8988T (cell line): Measurements from ENCODE around the gene ARID1A.
"Not testable (repeated sequence)": the region's sequence is repeated elsewhere in the genome, so short reads cannot be mapped to it uniquely, and the experiment has no call there.

Source experiments
- DNase-seq: peaks from one replicate; pipeline ENCODE4 v3.0.0; 2011

The ARID1A gene

GRCh38 chr1:26789612-26789865 lies 93.7 kb downstream of the ARID1A start:
- DNase-seq, result no peak

DNA sequence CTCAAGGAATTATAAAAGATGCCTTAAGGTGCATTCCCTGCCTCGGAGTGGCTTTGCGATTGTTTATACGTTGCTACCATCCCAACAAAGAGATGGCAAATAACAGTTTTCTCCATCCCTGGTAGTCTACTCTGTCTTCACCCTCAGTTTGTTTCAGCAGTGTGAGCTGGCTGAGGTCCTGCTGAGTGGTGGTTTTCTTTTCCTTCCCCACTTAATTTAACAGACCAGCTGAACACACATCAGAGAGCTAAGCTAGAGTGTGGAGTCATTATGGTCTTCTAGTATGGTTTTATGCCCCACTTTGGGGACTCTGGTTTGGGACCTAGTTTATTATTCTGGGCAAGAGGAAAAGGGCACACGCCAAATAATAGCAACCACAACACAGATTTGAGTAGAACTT lies 94.1 kb downstream of the ARID1A start:
- no peak for DNase-seq

DNA sequence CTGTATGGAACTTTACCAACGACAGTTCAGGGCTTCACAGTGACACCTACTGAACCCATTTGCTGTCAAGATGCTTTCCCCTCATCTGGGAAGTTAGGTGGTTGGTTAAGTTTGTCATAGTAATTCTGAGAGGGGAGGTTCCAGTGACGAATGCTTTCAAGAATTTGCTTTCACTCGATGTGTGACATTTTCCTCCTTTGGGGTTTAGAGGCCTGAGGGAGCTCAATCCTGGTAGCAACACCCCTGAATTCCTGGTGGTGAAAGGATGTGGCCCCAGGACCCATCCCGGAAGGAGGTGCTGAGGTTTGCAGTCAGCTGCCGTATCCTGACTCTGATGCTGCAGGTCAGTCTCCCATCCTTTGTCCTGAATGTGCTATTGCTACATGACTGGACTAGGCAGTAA lies 94.7 kb downstream of the ARID1A start:
- no peak for DNase-seq

DNA sequence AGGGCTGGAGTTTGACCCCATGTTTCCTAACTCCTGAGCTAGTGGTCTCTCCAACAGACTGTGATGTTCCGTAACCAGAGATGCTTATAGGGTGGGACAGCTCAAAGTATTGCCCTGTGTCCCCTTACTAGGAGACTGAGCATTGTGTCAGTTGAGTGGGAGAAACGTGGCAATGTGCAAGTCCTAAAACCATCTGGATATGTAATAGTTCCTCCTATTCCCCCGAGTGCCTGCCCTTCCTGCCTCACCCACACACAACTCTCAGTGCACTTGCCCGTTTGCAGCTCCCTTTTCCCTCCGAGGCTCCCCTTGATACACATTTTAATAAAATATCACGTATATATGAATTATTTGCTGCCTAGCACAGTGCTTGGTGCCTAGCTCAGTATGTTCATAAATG lies 95.3 kb downstream of the ARID1A start:
- DNase-seq, result no peak

DNA sequence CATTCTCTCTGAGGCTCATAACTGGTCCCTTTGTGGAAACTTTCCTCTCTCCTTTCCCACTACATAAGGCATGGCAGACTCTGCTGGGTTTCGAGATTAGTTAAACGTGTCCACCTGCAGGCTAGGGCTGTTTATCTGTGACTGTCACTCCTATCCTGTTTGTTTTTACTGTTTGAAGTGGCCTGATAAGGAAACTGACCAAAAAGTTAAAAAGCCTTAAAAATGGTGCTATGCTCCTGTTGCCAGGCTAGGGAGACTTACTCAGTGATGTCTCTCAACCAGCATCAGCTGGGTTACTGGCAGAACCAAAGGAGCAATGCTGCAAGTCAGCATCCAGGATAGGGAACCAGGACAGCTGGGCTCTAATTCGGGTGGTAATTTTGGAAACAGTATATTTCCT lies 95.8 kb downstream of the ARID1A start:
- no peak for DNase-seq

DNA sequence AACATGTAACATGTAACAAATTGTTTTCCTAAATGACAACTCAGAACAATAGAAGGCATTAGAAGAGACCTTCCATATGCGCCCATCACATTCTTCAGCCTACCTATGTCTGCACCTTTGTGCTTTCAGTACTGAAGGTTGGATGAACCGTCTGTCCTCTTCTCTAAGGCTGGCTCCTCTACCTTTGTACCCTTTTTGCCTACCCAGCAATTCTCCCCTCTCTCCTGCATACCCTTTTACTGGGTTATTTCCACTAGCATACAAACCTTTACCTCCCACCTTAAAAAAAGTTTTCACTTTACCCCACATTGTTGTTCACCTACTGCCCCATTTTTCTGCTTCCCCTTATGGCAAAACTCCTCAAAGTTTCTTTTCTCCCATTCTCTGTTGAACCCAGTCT lies 97.1 kb downstream of the ARID1A start:
- no peak for DNase-seq

GRCh38 chr1:26794391-26794790 lies 98.6 kb downstream of the ARID1A start:
- DNase-seq, result no peak

GRCh38 chr1:26797627-26798026 lies 101.8 kb downstream of the ARID1A start:
- no peak for DNase-seq

DNA sequence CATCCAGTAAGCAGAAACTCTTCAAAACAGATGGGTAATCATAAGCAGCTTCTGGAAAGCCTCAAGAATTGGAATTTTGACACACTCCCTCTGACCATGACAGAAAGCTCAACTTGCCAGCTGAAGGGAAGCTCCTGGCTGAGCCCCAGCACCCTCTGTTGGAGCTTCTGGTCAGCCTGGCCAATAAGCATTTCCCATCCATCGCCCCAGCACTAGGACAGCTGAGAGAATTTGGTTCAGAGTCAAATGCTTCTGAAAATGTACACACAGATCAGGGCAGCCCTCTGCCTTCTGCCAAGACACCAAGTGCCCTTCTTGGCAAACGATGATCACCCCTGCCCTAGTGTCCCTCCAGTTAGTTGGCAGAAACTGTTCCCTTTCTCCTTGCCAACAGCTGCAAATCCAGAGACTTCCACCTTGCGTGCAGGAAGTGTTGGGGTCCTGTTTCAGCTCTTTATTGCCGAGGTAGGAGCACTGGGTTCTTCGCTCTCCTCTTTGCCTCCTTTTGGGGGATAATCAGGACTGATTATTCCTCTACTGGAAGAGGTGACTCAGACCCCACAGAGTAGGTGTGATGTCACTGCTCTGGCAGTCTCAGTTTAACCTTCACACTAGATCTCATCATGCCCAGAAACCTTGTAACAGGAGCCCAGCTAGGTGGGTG lies 103.8 kb downstream of the ARID1A start:
- no peak for DNase-seq

- not testable (repeated sequence) for DNase-seq
Measured at GRCh38 chr1:26803932-26804331, 108.1 kb downstream of the ARID1A start.

DNA sequence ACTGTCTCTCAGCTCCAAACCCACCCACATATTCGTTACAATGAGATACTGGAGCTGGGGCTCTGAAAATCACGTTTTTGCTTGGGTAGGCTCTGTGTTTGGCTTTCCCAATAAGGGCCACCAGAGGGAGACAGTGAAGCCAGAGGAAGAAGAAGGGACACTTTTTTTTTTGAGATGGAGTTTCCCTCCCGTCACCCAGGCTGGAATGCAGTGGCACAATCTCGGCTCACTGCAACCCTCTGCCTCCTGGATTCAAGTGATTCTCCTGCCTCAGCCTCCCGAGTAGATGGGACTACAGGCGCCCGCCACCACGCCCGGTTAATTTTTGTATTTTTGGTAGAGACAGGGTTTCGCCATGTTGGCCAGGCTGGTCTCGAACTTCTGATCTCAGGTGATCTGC lies 114.3 kb downstream of the ARID1A start:
- DNase-seq, result not testable (repeated sequence)

DNA sequence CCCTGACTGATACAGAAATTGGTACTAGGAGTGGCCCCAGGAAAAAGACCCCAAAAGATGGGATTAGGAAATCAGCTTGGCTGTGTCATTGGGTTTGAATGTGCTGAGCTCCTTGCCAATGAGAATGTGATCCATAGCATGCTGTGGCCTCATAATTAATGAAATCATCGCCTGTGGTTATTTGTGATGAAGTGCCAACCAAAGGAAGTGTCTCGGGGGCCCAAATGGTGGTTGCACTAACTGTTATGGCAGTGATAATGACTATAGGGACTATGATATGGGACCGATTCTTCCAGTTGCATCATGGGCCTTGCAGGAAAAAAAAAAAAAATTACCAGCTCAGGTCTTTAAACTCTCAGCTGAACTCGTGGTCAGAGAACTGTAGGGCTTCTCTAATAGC lies 115.2 kb downstream of the ARID1A start:
- DNase-seq, result no peak

GRCh38 chr1:26811708-26812107 lies 115.9 kb downstream of the ARID1A start:
- DNase-seq, result no peak

DNA sequence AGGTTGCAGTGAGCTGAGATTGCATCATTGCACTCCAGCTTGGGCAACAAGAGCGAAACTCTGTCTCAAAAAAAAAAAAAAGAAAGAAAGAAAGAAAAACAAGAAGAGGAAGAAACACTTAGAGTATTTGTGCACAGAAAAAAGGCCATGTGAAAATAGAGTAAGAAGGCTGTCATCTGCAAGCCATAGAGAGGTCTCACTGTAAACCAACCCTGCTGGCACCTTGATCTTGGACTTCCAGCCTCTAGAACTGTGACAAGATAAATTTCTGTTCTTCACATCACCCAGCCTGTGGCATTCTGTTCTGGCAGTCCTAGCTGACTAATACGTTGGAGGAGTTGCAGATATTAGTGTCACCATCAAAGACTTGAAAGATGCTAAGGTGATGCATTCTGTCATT lies 118.6 kb downstream of the ARID1A start:
- no peak for DNase-seq

GRCh38 chr1:26814893-26815292 lies 119.1 kb downstream of the ARID1A start:
- DNase-seq, result no peak

DNA sequence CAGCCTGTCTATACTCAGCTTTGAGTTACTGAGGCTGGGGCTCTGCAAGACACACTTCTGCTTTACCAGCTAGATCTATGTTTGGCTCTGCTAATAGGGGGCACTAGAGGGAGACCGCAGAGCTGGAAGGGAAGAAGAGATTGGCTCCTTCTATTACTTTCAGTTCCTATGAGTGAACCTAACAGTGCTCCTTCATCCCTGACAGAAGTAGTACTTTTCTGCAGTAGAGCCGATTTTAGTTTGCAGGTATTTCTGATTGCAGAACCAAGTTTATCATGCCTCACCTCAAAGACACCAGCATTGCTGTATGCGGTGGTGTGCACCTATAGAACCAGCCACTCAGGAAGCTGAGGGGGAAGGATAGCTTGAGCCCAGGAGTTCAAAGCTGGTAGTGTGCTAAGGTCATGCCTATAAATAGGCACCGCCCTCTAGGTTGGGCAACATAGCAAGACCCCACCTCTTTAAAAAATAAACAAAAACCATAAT lies 125.0 kb downstream of the ARID1A start:
- no peak for DNase-seq

DNA sequence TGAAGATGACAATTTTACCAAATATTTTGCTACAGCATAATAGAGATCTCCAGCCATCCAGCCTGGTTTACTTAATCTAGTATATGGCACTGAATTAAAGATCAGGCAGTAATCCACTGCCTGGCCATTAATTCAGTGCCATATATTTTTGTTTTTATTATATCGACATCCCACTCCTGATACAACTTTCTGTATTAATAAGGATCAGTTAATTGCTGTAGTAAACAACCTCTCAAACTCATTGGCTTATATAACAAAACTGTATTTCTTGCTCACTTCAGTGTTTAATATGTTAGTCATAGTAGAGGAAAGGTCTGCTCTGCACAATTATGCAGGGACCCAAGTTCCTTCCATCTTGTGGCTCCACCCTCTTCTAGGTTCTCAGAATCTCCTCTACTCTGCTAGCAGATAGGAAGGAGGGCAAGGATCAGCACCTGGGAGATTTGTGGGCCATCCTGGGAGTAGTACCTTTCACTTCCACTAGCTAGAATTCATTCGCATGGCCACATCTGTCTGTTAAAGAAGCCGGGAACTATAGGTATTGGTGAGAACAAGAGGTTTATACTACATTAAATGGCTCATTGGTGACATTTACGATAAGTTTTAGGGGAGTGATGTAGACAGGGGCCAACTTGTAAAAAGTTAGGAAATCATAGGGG lies 127.1 kb downstream of the ARID1A start:
- no peak for DNase-seq

DNA sequence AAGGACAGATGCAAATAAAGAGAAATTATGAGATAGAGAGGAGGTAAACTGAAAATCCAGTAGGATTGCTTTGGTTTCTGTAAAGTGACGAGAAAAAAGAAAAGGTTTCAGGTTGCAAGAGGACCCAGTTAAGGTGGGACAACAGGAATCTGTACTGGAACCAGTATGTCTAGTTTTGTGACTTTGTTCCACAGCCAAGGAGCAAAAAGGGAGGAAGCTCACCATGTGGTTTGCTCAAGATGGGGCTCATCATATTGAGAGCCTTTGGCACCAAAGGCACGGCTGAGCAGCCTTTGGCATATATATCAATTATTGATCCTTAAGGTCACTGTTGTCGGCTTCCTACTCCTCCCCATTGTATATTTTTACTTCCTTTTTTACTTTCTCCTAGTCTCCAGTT lies 128.9 kb downstream of the ARID1A start:
- no peak for DNase-seq

DNA sequence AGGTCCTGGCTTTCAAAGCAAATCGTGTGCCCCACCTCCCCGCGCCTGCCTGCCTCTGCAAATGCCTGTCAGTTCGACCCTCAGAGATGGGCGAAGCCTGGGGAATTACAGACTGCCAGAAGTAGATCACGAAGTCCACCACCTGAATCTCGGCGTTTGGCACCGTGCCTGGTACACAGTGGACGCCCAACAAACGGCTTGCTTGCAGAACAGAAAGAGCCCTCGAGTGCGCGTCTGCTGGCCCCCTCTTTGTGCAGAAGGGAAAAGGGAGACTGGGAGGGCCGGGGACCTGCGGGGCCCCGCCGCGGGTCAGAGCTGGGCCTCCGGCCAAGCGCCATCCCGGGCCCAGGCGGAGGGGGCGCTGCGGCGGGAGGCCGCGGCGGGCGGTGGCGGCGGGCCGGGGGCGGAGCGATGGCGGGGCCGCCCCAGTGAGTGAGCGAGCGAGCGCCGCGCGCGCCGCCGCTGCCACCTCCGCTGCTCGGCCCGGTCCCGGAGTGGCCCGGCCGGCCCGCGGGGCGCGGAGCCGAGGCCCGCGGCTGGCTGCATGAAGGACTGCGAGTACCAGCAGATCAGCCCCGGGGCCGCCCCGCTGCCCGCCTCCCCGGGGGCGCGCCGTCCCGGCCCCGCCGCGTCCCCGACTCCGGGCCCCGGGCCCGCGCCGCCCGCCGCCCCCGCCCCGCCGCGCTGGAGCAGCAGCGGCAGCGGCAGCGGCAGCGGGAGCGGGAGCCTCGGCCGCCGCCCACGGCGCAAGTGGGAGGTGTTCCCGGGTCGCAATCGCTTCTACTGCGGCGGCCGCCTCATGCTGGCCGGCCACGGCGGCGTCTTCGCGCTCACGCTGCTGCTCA lies 130.7 kb downstream of the ARID1A start, which contains the start of gene ZDHHC18:
Gene ZDHHC18 (plus strand): TSS at position 428 of the 845 bp plus-strand sequence. CDS start 117 bp downstream, at position 545.
- peak; percentile 62 for DNase-seq

DNA sequence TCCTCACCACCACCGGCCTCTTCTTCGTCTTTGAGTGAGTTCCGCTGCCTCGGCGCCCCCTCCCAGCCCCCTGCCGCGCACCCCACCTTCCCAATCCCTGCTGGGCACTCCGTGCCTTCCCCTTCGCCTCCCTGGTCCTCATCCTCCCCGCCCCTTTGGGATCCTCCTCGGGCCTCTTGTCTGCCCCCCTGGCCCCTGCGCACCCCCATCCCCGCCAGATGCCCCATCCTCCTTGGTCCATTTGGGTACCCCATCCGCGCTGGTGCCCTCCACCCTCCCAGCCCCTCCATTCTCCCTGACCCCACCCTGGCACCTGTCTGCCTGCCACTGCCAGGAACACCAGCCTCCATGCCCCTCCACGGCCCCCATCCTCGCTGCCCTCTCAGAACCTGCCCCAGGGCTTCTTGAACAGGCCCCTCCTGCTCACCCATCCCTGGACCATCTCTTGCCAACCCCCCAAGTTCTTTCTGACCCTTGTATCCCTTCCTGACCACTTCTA lies 131.3 kb downstream of the ARID1A start:
- no peak for DNase-seq

- DNase-seq, result no peak
Measured at GRCh38 chr1:26827663-26828062, 131.8 kb downstream of the ARID1A start.

GRCh38 chr1:26828411-26828991 lies 132.7 kb downstream of the ARID1A start:
- DNase-seq, result no peak

DNA sequence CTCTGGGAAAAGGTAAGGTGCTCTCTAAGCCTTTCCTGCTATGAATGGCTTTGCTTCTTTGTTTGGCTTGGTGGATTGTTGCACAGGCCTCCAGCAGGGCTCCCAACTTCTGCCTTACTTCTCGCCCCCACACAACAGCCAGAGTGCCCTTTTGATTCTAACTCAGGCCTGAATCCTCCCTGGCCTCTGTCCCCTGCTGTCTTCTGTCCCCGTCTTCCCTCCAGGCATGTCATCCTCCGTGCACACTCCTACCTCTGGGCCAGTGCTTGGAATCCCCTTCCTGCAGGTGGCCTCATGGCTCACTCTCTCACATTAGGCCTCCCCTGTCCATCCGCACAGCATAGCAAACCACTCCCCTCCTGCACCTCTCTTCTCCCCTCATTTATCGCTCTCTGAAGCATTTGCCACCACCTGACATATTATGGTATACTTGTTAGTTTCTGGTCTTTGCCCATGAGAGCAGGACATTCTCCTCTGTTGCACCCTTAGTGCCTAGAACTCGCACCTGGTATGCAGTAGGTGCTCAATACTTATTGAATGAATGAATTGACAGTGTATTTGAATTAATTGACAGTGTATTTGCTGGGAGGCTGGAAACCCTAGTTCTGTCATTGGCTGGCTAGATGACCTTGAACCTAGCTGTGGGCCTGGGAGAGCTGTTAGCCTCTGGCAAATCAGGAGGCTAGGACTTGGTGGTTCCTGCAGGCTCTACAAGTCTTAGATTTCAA lies 133.5 kb downstream of the ARID1A start:
- DNase-seq, result no peak
